ENCODE measurements around the gene SOX18.
"Not testable (repeated sequence)": the region's sequence is repeated elsewhere in the genome, so short reads cannot be mapped to it uniquely, and the experiment has no call there.

Gene SOX18

DNA sequence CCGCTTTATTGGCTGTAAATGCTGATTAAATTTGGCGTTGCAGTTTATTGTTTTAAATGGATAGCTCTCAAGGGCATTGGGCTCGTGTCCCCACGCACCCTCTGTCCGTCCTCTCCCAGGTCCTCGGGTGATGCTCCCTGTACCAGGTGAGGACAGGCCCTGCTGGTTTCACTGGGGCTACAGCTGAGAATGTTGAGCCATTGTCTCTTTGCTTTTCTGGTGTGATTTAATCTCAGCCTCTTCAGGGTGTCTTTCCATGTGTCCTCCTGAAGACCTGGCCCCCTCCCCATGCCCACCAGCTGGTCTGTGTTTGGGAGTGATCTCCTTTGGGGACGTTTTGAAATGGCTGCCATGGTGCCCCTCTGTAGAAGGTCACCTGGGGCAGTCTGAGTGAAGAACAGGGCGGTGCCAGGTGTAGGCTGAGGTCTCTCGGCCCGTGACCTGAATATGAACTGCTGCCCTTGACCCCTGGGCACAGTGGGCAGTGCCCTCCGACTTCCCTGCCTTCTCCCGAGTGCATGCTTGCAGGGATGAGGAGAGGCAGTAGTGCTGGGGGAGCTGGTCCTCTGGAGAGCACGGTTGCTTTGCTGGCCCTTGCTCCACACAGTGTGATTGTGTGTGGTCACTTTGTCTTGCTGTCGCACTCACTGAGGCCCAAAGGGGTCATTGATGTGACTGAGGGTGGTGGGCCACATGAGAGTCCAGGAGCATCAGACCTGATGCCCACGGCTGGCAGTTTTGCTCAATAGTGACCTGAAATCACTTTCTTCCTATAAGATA, 25.9 kb downstream of the SOX18 start:
- no peak for DNase-seq (ENCODE audit: low read depth in 2 of 2)

GRCh38 chr20:64022671-64023360, 26.6 kb downstream of the SOX18 start:
- DNase-seq (ENCODE audit: low read depth in 2 of 2) = no peak

GRCh38 chr20:64021124-64021975, 28.1 kb downstream of the SOX18 start:
- DNase-seq (ENCODE audit: low read depth in 2 of 2) = no peak

- DNase-seq (ENCODE audit: low read depth in 2 of 2) = no peak
Measured at GRCh38 chr20:64015635-64016034, 33.8 kb downstream of the SOX18 start.

DNA sequence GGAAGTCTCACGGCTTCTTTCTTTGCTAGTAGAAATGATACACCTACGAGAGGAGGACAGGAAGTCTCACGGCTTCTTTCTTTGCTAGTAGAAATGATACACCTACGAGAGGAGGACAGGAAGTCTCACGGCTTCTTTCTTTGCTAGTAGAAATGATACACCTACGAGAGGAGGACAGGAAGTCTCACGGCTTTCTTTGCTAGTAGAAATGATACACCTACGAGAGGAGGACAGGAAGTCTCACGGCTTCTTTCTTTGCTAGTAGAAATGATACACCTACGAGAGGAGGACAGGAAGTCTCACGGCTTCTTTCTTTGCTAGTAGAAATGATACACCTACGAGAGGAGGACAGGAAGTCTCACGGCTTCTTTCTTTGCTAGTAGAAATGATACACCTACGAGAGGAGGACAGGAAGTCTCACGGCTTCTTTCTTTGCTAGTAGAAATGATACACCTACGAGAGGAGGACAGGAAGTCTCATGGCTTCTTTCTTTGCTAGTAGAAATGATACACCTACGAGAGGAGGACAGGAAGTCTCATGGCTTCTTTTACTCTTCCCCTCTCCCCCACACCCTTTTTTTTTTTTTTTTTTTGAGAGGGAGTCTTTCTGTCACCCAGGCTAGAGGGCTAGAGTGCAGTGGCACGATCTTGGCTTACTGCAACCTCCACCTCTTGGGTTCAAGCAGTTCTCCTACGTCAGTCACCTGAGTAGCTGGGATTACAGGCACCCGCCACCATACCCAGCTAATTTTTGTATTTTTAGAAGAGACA, 36.9 kb downstream of the SOX18 start:
- not testable (repeated sequence) for DNase-seq (ENCODE audit: low read depth in 2 of 2)

DNA sequence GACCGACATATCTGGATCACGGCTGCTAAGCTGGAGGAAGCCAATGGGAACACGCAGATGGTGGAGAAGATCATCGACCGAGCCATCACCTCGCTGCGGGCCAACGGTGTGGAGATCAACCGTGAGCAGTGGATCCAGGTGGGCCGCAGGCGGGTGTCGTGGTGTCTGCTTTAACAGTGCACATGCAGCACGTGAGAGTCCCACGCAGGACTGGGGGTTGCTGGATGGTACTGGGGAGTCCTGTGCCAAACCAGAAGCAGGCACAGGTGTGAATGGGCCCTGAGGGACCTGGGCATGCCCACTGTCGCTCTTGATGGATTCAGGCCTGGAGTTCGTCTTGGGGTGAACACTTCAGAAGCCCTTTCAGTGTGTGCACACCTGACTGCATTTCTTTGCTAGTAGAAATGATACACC, 38.1 kb downstream of the SOX18 start:
- DNase-seq (ENCODE audit: low read depth in 2 of 2) = no peak

DNA sequence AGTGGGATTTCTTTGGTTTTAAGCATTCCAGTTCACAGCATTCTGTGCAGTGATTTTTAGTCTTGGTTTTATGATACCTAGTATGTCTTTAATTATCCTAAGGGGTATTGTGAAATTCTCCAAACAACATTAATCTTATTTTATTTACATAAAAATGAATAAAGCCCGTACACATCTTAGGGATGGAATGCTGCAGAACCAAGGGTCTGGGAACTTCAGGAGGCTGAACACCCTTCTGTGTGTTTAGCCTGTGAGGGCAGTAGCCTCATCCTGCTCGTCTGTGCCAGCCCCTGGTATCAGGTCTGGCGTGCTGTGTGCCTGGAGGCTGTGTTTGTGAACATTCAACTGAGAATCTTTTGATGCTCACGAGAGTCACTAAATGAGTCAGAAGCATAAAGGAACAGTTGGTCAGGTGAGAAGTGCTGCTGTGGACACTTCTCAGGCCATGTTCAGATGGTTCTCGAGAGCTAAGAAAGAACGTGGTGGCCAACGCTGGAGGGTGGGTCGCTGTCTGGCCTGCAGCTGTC, 38.7 kb downstream of the SOX18 start:
- no peak for DNase-seq (ENCODE audit: low read depth in 2 of 2)

DNA sequence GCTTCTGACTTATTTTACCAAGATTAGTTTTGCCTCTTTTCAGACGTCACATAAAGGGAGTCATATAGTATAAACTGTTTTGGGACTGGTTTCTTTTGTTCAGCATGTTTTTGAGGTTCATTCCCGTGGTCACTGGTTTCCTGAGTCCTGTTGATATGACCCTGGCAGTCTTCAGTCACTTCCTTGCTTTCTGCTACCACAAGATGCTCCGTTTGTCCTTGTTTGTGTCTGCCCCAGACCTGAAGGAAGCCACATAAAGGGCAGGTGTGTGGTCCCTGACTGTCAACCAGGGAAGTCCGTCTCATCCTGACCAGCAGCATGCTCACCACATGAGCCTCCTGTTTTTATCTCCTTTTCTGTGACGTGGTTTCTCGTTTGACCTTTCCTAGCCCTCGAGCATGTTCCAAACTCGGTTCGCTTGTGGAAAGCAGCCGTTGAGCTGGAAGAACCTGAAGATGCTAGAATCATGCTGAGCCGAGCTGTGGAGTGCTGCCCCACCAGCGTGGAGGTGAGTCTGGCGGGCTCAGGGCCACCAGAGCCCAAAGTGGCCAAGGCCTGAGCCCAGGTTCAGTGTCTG, 39.5 kb downstream of the SOX18 start:
- no peak for DNase-seq (ENCODE audit: low read depth in 2 of 2)

GRCh38 chr20:64006902-64007301, 42.5 kb downstream of the SOX18 start:
- DNase-seq (ENCODE audit: low read depth in 2 of 2) = no peak

DNA sequence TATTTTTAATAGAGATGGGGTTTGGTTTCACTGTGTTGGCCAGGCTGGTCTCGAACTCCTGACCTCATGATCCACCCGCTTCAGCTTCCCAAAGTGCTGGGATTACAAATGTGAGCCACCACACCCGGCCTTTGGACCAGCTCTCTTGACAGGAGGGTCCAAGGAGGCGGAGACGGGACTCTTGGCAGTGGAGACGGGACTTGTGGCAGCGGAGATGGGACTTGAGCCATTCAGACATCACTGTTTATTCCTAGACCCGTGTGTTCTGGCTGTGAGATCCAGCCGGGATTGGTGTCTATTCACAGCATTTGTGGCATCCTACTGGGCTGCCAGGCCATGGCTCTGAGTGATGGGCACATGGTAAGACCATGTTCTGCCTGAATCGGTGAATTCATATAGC, 42.9 kb downstream of the SOX18 start:
- DNase-seq (ENCODE audit: low read depth in 2 of 2) = no peak

DNA sequence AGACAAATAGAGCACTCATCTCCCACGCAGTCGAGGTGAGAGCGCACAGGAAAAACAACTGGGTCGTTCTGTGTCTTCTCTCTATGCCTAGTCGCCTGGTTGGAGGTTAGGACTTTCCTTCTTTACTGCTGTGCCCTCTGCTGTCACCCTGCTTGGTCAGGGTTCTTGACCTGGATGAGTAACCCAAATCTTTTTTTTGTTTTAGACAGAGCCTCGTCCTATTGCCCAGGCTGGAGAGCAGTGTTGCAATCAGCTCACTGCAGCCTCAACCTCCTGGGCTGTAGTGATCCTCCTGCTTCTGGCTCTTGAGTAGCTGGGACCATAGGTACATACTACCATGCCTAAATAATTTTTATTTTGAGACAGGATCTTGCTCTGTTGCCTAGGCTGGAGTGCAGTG, 44.0 kb downstream of the SOX18 start:
- no peak for DNase-seq (ENCODE audit: low read depth in 2 of 2)

DNA sequence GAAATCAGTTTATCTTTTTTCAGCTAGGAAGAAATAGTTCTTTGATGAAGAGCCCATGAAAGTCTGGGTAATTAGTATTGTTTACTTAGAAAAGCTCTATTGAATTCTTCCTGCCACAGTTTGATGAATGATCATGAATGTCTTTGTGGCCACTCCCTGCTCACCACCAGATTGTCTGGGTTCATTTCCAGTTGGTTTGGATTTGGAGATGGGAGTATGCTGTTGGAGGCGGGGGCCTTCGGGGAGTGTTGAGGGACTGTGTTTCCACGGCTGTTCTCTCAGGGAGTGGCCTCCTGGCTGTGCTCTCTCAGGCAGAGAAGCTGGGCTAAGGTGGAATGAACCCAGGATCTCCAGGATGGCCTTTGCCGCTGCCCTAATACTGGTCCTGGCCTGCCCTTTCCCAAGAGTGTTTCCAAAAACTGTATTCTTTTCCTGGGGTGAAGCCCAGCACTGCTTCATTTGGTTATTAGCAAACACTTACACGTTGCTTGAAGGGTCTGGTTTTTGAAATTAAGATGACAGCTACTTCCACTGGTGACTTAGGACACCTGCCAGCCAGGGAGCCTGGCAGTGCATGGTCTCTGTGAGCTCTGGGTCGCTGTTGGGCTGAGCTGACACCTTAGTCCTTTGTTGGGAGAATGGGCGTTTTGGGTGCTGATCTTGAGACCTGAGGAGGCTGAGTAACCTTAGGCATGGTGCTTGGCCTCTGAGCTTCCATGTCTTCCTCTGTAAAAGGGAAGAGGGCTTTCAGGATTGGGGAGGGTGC, 45.3 kb downstream of the SOX18 start:
- DNase-seq (ENCODE audit: low read depth in 2 of 2) = no peak

DNA sequence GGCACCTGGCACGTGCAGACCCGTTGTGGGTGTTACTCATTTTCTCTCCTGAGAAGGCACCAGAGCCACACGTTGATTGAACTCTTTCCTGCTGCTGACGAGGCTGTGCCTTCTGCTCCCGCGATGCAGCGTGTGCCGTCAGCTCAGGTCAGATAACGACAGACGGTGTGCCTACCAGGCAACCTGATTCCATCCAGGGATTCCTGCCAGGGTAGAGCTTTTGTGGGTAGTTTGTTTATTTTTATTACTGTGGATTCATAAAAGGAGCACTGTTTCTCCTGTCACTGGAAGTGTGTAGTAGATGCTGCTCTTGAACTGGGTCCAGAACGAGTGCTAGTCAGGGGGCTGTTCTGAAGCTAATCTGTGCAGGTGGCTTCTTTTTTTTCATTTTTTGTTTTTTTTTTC, 47.8 kb downstream of the SOX18 start:
- no peak for DNase-seq (ENCODE audit: low read depth in 2 of 2)

DNA sequence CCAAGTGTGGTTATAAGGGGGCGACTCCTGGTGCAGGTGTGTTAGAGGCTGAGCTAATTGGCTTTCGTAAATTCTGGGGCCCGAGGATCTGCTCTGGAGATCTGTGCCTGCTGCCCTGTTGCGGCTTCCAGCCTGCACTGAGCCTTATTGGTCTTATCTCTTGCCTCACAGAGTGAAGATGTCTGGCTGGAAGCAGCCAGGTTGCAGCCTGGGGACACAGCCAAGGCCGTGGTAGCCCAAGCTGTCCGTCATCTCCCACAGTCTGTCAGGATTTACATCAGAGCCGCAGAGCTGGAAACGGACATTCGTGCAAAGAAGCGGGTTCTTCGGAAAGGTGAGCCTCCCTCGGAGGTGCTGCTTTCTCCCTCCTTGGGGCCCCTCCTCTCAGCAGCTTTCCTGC, 48.5 kb downstream of the SOX18 start:
- no peak for DNase-seq (ENCODE audit: low read depth in 2 of 2)
